Stimulated activated CD4-positive, alpha-beta T cell treated with anti-CD3 and anti-CD28 coated beads, Interleukin-4, amount 100 ng/mL, for 1 hour (primary cell): ENCODE results near the gene SRGN.

Experiments
- DNase-seq: peaks from one replicate; pipeline ENCODE4 v3.0.0-alpha.2; 2020

SRGN gene

GRCh38 chr10:69061305-69062161 lies 26.4 kb upstream of the SRGN start:
- DNase-seq, result no peak

GRCh38 chr10:69062901-69063300 lies 25.0 kb upstream of the SRGN start:
- DNase-seq, result no peak

- no peak for DNase-seq
These were observed 23.1 kb upstream of the SRGN start for GRCh38 chr10:69064762-69065328.

- no peak for DNase-seq
These were observed 22.2 kb upstream of the SRGN start for GRCh38 chr10:69065406-69066361.

- no peak for DNase-seq
These were observed 20.7 kb upstream of the SRGN start for GRCh38 chr10:69067189-69067588.

- DNase-seq, result no peak
These were observed 19.4 kb upstream of the SRGN start for GRCh38 chr10:69068549-69068948.

- no peak for DNase-seq
These were observed 18.5 kb upstream of the SRGN start for GRCh38 chr10:69069090-69070042.

GRCh38 chr10:69070951-69071350 lies 17.0 kb upstream of the SRGN start:
- no peak for DNase-seq

GRCh38 chr10:69071610-69072009 lies 16.3 kb upstream of the SRGN start:
- no peak for DNase-seq

- no peak for DNase-seq
These were observed 14.9 kb upstream of the SRGN start for GRCh38 chr10:69073026-69073425.

GRCh38 chr10:69073736-69074364 lies 14.1 kb upstream of the SRGN start:
- DNase-seq, result no peak

- no peak for DNase-seq
These were observed 13.4 kb upstream of the SRGN start for GRCh38 chr10:69074532-69074931.

- no peak for DNase-seq
These were observed 12.5 kb upstream of the SRGN start for GRCh38 chr10:69075431-69075830.

GRCh38 chr10:69078311-69078710 lies 9.6 kb upstream of the SRGN start:
- DNase-seq, result no peak

GRCh38 chr10:69080226-69080625 lies 7.7 kb upstream of the SRGN start:
- no peak for DNase-seq

- no peak for DNase-seq
These were observed 1.8 kb upstream of the SRGN start for GRCh38 chr10:69086001-69086509.

- DNase-seq, result no peak
These were observed 517 bp downstream of the SRGN start for GRCh38 chr10:69088471-69088769.

- no peak for DNase-seq
These were observed 1.0 kb downstream of the SRGN start for GRCh38 chr10:69088801-69089501.

GRCh38 chr10:69089638-69090599 lies 2.0 kb downstream of the SRGN start:
- DNase-seq, result peak; percentile 69

GRCh38 chr10:69090685-69091084 lies 2.8 kb downstream of the SRGN start:
- DNase-seq, result no peak
